ENCODE data around the gene GALNT2. TPM values are rescaled to one million over a fixed set of nuclear protein-coding genes. Genes with fewer than 3 reads are reported as not detected.
A peak's percentile ranks its signal among the peaks of the same experiment; 100 is the strongest.

GALNT2 gene
- total and polyA plus RNA-seq, 2 of the 4 experiments (the other 2 are of a cell fraction), result 50.4 to 189 TPM

- H3K9me3 ChIP-seq (ENCODE audit: control insufficient read depth, insufficient read depth, low read length), result no peaks in the 10 kb centered on the region
- H2AK9ac ChIP-seq (replicated peaks; ENCODE audit: low read depth, low read length, poor library complexity), result peak overlapping the region; percentile 91
- peak overlapping the region; percentile 49; the same call in 2 of the 3 replicates for H2BK15ac ChIP-seq (ENCODE audit: low read depth, low read length)
- ChIA-PET POLR2A (ENCODE audit: unreplicated experiment) (no interaction called here), CTCF (no interaction called here)
- peak overlapping the region; percentile 73 for H3K4me2 ChIP-seq (ENCODE audit: low read depth, low read length)
- peak overlapping the region; percentile 55 for H2AK5ac ChIP-seq (ENCODE audit: low read depth, low read length)
- H3K23ac ChIP-seq (ENCODE audit: low read depth, low read length), result peak overlapping the region; percentile 94
- intact Hi-C loops (cut with micrococcal nuclease) (no loop called here), in situ Hi-C loops (cut with MboI; ENCODE audit: low sequenced_read_pairs) (no loop called here), dilution Hi-C loops (cut with HindIII; ENCODE audit: low sequenced_read_pairs, unreplicated experiment) (no loop called here)
- peak overlapping the region; percentile 91 for H3K4ac ChIP-seq (ENCODE audit: low read depth, low read length)
- no peak overlapping the region; the same call in 1 of the 2 replicates for H3K4me3 ChIP-seq (ENCODE audit: insufficient read depth, low read depth, low read length)
- TF ChIP-seq RAD21 (IDR thresholded peaks at IDR 0.05; ENCODE audit: low read length) (no peak), CEBPB (IDR thresholded peaks at IDR 0.05; ENCODE audit: low read depth, low read length) (peak; percentile 64; the same call in 1 of the 2 replicates), MAZ (IDR thresholded peaks at IDR 0.05; ENCODE audit: borderline replicate concordance, low read depth, low read length) (no peak), POLR2A (IDR thresholded peaks at IDR 0.05; ENCODE audit: low read depth, low read length) (peak; percentile 34; the same call in 1 of the 2 replicates), SMC3 (IDR thresholded peaks at IDR 0.05; ENCODE audit: low read depth, low read length) (no peak; the same call in 1 of the 2 replicates)
- peaks cover 53% of the 10 kb centered on the region for H3K9me1 ChIP-seq (ENCODE audit: insufficient read depth, low read length)
- DNase-seq (peak; percentile 90), ATAC-seq (ENCODE audit: low read depth) (peak; percentile 73)
- H4K20me1 ChIP-seq (ENCODE audit: insufficient read depth, low read length), result peaks cover 62% of the 10 kb centered on the region
- peak overlapping the region; percentile 60 for H3K27ac ChIP-seq (ENCODE audit: insufficient read depth, low read length)
- H4K5ac ChIP-seq (ENCODE audit: low read depth, low read length), result 0 out of 2 replicates have a peak overlapping the region, but pooled peaks have one; percentile 4
- H3K4me1 ChIP-seq (ENCODE audit: control insufficient read depth, insufficient read depth, low read length), result peaks cover 14% of the 10 kb centered on the region
- H2AFZ ChIP-seq (replicated peaks; ENCODE audit: low read length, poor library complexity), result peak overlapping the region; percentile 74
- no CpG with 5 or more reads among the region's 12 CpGs for WGBS, 2 experiments (ENCODE audit: extremely low coverage in 2 of 2, insufficient read length in 1 of 2)
- peak overlapping the region; percentile 73 for H2BK120ac ChIP-seq (ENCODE audit: low read depth, low read length)
- peak overlapping the region; percentile 79 for H4K91ac ChIP-seq (ENCODE audit: insufficient read depth, low read depth, low read length)
- peak overlapping the region; percentile 40; the same call in 1 of the 2 replicates for H3K56ac ChIP-seq (ENCODE audit: extremely low read depth, insufficient read depth, low read length)
- peak overlapping the region; percentile 89 for H3K14ac ChIP-seq (replicated peaks; ENCODE audit: low read depth, low read length)
- H2BK5ac ChIP-seq (ENCODE audit: low read depth, low read length, poor library complexity, severe bottlenecking), result peak overlapping the region; percentile 97
- no TSS peak for BruUV-seq (replicated peaks)
- peak overlapping the region; percentile 67 for H2BK20ac ChIP-seq (ENCODE audit: low read depth, low read length)
- no peaks in the 10 kb centered on the region for H3K27me3 ChIP-seq (ENCODE audit: control insufficient read depth, insufficient read depth, low read length)
- H3K36me3 ChIP-seq (ENCODE audit: control insufficient read depth, insufficient read depth, low read length), result no peaks in the 10 kb centered on the region
- H3K18ac ChIP-seq (ENCODE audit: low read depth, low read length), result peak overlapping the region; percentile 43
- H3K9ac ChIP-seq (ENCODE audit: low read depth, low read length), result peak overlapping the region; percentile 24; the same call in 1 of the 2 replicates
- H4K8ac ChIP-seq (ENCODE audit: low read depth in 2 of 2, low read length in 2 of 2), result peak overlapping the region; percentile 55 to 66
- H3K79me1 ChIP-seq (ENCODE audit: low read depth in 1 of 2, low read length in 2 of 2), result peaks cover 47 to 89% of the 10 kb centered on the region in 2 experiments
Observed at GRCh38 chr1:230140221-230141020, 73.4 kb downstream of the GALNT2 start.

Measured in IMR-90 (cell line).